Keratinocyte (primary cell): Measurements from ENCODE around the gene MAPRE2. TPM values are rescaled to one million over a fixed set of nuclear protein-coding genes. Genes with fewer than 3 reads are reported as not detected.

ENCODE experiments used
- DNase-seq: peaks from one replicate; pipeline ENCODE4 v3.0.0-alpha.2; 2011; ENCODE audit warnings: low read depth, missing footprints, low spot score
- FAIRE-seq: peaks from 2 replicates; lab custom pipeline; 2011; peaks lifted over from hg19 to GRCh38; lab: Jason Lieb, UNC
- H2AFZ ChIP-seq: 2 replicates; pipeline ENCODE4 v1.6.0; 2012; ENCODE audit warnings: low read length, control low read depth, inconsistent platforms; ENCODE audit not compliant: control insufficient read depth
- H3K27ac ChIP-seq: 2 replicates; pipeline ENCODE4 v1.5.1; 2011; ENCODE audit warnings: low read length; ENCODE audit not compliant: control insufficient read depth, insufficient read depth
- H3K27me3 ChIP-seq: 3 replicates; pipeline ENCODE4 v1.6.0; 2011; ENCODE audit warnings: low read length; ENCODE audit not compliant: control insufficient read depth, insufficient read depth; ENCODE audit errors: extremely low read depth
- H3K36me3 ChIP-seq, 2 experiments: 2 replicates in 1 of 2; 3 replicates in 1 of 2; pipeline ENCODE4 v1.5.1; 2011; ENCODE audit warnings: low read length in 2 of 2, mild to moderate bottlenecking in 1 of 2; ENCODE audit not compliant: control insufficient read depth in 2 of 2, insufficient read depth in 2 of 2; ENCODE audit errors: extremely low read depth in 1 of 2
- H3K4me1 ChIP-seq: 3 replicates; pipeline ENCODE4 v1.5.1; 2011; ENCODE audit warnings: low read length; ENCODE audit not compliant: control insufficient read depth, insufficient read depth; ENCODE audit errors: extremely low read depth
- H3K4me2 ChIP-seq: 3 replicates; pipeline ENCODE4 v1.6.0; 2011; ENCODE audit warnings: low read depth, low read length; ENCODE audit not compliant: control insufficient read depth, insufficient read depth; ENCODE audit errors: extremely low read depth
- H3K4me3 ChIP-seq, 3 experiments: fragments of 200-600 bp in 1 of 3; sonication (generic) in 1 of 3; 2 replicates in 2 of 3; 3 replicates in 1 of 3; pipeline ENCODE4 v1.5.1; 2011 to 2016; ENCODE audit warnings: low read length in 3 of 3, mild to moderate bottlenecking in 3 of 3, control low read depth in 2 of 3, inconsistent platforms in 1 of 3, low read depth in 1 of 3, mixed read lengths in 1 of 3, mixed run types in 1 of 3, moderate library complexity in 1 of 3; ENCODE audit not compliant: control insufficient read depth in 2 of 3, insufficient read depth in 2 of 3; ENCODE audit errors: extremely low read depth in 1 of 3
- H3K79me2 ChIP-seq: 2 replicates; pipeline ENCODE4 v1.6.0; 2012; ENCODE audit warnings: low read length; ENCODE audit not compliant: control insufficient read depth, insufficient read depth
- H3K9ac ChIP-seq: 3 replicates; pipeline ENCODE4 v1.6.0; 2011; ENCODE audit warnings: low read length; ENCODE audit not compliant: control insufficient read depth, insufficient read depth; ENCODE audit errors: extremely low read depth
- H3K9me1 ChIP-seq: 3 replicates; pipeline ENCODE4 v1.6.0; 2011; ENCODE audit warnings: low read length; ENCODE audit not compliant: control insufficient read depth, insufficient read depth; ENCODE audit errors: extremely low read depth
- H3K9me3 ChIP-seq: 2 replicates; pipeline ENCODE4 v1.5.1; 2012; ENCODE audit warnings: low read depth, low read length; ENCODE audit not compliant: control insufficient read depth
- H4K20me1 ChIP-seq: 3 replicates; pipeline ENCODE4 v1.6.0; 2011; ENCODE audit warnings: low read length; ENCODE audit not compliant: control insufficient read depth, insufficient read depth; ENCODE audit errors: extremely low read depth
- CTCF ChIP-seq, 3 experiments: IDR thresholded peaks in 1 of 3; conservative IDR thresholded peaks in 1 of 3; optimal IDR thresholded peaks in 1 of 3; 2 replicates in 2 of 3; 3 replicates in 1 of 3; pipeline versions ENCODE3 to v1.5.1; 2011; ENCODE audit warnings: low read length in 3 of 3, mild to moderate bottlenecking in 3 of 3, moderate library complexity in 2 of 3, control low read depth in 1 of 3, inconsistent platforms in 1 of 3; ENCODE audit not compliant: insufficient read depth in 2 of 3; ENCODE audit errors: extremely low read depth in 1 of 3
- EZH2 ChIP-seq: IDR thresholded peaks from one replicate; pipeline ENCODE4 v1.6.1; 2012; ENCODE audit warnings: inconsistent platforms, mild to moderate bottlenecking, low read length, moderate library complexity
- dilution Hi-C: fragments of 300-500 bp; cut with MboI; formaldehyde crosslinking; loops from one replicate; pipeline ENCODE4 v1.7.0; 2020; ENCODE audit warnings: low sequenced_read_pairs; ENCODE audit not compliant: extremely low pct_ligation_motif_present
- polyA plus RNA-seq, 5 experiments: library from polyadenylated mRNA; depleted of rRNA in 3 of 5; stranded (reverse) in 3 of 5; stranded (forward) in 1 of 5; unstranded in 1 of 5; fragments of >200 nt; gene quantifications; 1 replicate in 1 of 5; 2 replicates in 3 of 5; 3 replicates in 1 of 5; pipeline versions ENCODE4 v1.2.1 to v1.2.3, GENCODE V29; 2011 to 2012; ENCODE audit warnings: missing spikeins in 2 of 5, low read depth in 1 of 5, low replicate concordance in 1 of 5

Gene MAPRE2
- polyA plus RNA-seq, 1 donor (not counting 4 experiments of a cell fraction or from before 2014, with no cell fraction given), result 14.2 TPM

DNA sequence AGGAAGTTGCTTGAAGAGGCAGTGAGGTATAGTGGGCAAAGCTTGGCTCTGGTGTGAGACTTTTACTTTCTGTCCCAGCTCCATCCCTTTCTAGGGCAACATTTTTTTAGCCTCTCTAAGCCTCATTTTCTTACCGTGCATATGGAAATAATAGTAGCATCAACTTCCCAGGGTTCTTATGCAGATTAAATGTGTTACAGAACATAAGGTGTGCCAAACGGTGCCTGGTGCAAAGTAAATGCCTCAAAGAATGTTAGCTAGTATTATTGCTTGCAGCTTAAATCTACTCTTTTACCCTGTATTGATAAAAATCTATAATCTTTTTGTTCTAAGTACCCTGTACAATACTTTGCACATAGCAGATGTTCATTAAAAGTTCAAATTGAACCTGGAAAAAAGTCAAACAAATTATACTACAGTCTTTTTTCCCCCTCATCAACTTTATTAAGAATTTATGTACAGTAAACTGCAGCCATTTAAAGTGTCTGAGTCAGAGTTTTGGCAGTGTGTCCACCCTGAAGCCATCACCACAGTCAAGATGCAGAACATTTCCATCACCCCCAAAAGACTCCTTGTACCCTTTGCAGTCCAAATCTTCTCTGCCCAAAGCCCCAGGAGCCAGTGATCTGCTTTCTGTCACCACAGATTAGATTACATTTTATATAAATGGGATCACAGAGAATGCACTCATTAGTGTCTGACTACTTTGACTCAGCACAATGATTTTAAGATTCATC lies 10.6 kb downstream of the MAPRE2 start:
- no peak overlapping the region for H3K27ac ChIP-seq
- H3K27me3 ChIP-seq, result no peaks in the 10 kb centered on the region
- H3K79me2 ChIP-seq, result no peaks in the 10 kb centered on the region
- no peak overlapping the region for H3K4me2 ChIP-seq
- H2AFZ ChIP-seq, result no peak overlapping the region
- no peaks in the 10 kb centered on the region for H4K20me1 ChIP-seq
- H3K4me1 ChIP-seq, result no peaks in the 10 kb centered on the region
- H3K4me3 ChIP-seq, result no peak overlapping the region
- no peaks in the 10 kb centered on the region for H3K9me3 ChIP-seq
- DNase-seq, result no peak
- H3K36me3 ChIP-seq, result no peaks in the 10 kb centered on the region
- TF ChIP-seq CTCF (optimal IDR thresholded peaks at IDR 0.05 in 1 of 3, IDR thresholded peaks at IDR 0.05 in 1 of 3, conservative IDR thresholded peaks at IDR 0.05 in 1 of 3; ENCODE audit: extremely low read depth in 1 of 3, insufficient read depth in 2 of 3, low read length in 3 of 3) (no peak), EZH2 (no peak)
- FAIRE-seq, result no peak
- no peaks in the 10 kb centered on the region for H3K9me1 ChIP-seq
- dilution Hi-C loops, result no loop called here
- no peak overlapping the region for H3K9ac ChIP-seq

GRCh38 chr18:35054401-35054800 lies 13.2 kb downstream of the MAPRE2 start:
- Histone ChIP-seq H2AFZ (no peak overlapping the region), H3K4me2 (no peak overlapping the region), H3K9ac (no peak overlapping the region), H3K79me2 (no peaks in the 10 kb centered on the region), H3K27ac (no peak overlapping the region), H3K9me1 (no peaks in the 10 kb centered on the region), H4K20me1 (no peaks in the 10 kb centered on the region), H3K36me3 (no peaks in the 10 kb centered on the region), H3K4me3 (no peak overlapping the region), H3K27me3 (no peaks in the 10 kb centered on the region), H3K4me1 (no peaks in the 10 kb centered on the region), H3K9me3 (no peaks in the 10 kb centered on the region)
- DNase-seq (no peak), FAIRE-seq (no peak)
- TF ChIP-seq CTCF (optimal IDR thresholded peaks at IDR 0.05 in 1 of 3, IDR thresholded peaks at IDR 0.05 in 1 of 3, conservative IDR thresholded peaks at IDR 0.05 in 1 of 3; ENCODE audit: extremely low read depth in 1 of 3, insufficient read depth in 2 of 3, low read length in 3 of 3), result no peak
- TF ChIP-seq EZH2, result no peak
- dilution Hi-C loops, result no loop called here
